NK-92 treated with Interleukin-12 subunit alpha and Interleukin-12 subunit beta, amount 100 ng/mL, for 24 hours (cell line): ENCODE results near the gene SGPP2.

Experiments used
- DNase-seq: peaks from one replicate; lab custom pipeline; 2025; lab: John Stamatoyannopoulos, UW

SGPP2 gene

DNA sequence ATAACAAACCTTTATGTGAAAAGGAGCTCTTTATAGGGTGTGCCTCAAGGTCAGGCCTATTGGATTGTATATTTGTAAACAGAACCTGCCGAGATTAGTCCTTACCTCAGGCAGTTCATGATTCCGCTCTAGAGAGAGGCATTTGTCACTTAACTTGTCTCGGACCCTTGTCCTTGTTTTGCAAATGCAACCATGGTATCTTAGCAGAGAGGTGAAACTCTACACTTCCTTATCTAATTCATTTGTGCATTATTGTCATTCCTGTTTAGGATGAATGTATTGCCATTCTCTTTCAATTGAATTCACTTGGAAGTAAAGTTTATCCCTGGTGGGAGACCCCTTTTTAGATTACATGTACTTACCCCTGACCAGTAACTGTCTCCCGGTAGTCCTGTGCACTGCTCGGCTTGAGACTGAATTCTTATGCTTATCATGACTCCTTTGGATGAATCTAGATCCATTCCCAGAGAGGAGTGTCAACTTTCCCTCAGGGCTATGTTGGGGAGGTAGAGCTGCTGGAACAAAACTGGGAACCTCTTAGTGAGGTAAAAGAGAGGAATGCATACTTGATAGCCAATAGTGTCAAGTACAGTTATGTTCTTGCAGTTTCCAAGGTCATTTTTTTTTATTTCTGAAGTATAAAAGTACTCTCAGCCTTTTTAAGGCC is 46.6 kb downstream of the SGPP2 start:
- no peak for DNase-seq

DNA sequence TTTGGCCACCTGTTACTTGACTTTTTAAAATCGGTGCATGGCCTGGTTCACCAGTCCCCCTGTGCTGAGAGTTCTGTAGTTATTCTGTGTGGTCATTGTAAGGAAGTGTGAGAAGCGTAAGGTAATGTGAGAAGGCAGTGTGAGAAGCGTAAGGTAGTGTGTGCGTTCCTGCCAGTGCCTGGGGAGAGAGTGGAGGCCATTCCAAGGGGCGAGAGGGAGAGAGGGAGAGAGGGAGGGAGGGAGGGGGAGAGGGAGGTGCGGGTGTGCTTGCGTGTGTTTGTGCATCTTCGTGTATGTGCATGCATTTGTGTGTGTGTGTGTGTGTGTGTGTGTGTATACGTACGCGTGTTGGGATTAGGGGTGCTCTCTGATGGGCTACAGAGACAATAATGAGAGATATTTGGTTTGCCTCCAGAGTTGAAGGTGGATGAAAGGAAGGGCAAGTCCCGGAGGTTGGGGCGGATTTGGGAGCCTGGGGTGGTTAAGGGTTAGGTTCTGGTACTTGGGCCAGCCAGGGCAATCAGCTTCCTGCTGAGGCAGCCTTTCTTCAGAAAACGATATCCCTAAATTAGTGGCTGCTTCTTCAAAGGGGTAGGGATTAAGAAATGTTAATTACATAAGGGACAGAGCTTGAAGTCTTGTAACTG is 53.7 kb downstream of the SGPP2 start:
- DNase-seq: no peak

DNA sequence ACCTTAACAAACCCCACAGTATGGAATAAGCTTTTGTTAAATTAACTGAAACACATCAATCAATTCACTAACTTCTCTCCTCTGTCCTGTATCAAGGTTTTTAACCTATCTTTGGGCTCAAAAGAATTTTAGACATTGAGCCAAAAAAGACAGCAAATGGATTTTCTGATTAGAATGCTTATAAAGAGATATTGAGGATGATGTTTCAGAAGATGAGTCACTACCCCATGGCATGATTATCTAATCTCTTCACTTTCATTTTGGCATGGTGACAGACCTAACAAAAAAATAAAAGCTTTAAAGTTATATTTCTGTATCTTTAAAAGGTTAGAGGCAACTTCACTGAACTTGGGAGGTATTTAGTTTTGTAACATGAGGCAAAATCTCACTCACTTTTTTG is 55.5 kb downstream of the SGPP2 start:
- DNase-seq: no peak

DNA sequence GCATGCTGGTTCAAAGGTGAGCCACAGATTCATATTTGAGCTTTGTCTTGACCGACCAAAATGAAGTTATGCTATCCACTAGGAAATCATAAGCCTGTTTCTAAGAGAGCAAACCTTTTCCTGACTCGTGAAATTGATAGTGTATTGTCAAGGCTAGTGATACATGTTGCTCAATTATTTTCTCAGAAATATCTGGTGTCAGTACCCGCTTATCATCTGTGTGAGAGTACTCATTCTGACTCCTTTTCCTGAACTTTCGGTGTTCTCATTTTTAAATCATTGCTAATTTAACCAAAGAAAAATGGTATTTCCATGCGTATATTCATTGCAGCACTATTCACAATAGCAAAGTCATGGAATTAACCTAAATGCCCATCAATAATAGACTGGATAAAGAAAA is 56.2 kb downstream of the SGPP2 start:
- DNase-seq: no peak

DNA sequence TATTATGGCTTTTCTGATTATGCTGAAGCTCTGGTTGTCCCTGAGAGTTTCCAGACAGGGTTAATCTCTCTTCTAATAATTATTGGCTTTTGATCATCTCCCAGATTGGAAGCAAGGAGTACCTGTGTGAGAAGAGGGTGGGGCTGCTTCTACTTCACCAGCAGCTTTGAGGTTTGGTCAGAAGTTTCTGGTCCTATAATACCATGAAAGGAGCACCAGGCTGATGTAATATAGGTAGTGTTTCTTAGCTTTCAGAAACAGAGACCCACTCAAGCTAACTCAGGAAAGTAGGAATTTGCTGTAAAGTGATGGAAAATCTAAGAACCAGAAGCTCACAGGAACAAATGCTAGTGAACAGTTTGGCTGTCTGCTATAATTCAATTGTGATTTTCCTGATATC is 57.6 kb downstream of the SGPP2 start:
- no peak for DNase-seq

DNA sequence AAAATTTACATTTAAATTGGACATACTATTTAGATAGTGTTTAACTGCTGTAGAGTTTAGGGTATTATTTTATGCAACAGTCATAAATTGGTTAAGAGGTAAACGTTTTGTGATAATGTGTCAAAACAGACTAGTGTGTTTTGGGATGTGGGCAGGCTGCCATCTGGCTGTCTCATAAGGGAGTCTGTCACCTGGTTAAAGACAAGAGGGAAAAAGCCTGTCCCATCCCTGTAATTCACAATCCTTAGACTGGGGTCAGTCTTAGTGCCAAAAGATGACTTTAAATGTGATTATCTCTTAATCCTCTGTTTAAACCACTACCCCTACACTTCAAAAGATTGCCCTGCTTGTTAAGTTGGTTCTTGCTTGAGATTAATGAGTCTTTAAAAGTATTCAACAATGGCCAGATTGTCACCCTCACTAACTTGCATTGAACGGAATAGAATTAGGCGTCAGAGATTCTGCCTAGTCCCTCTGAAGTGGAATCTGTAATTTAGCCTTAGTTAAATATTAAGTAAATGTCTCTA is 59.2 kb downstream of the SGPP2 start:
- DNase-seq: no peak

DNA sequence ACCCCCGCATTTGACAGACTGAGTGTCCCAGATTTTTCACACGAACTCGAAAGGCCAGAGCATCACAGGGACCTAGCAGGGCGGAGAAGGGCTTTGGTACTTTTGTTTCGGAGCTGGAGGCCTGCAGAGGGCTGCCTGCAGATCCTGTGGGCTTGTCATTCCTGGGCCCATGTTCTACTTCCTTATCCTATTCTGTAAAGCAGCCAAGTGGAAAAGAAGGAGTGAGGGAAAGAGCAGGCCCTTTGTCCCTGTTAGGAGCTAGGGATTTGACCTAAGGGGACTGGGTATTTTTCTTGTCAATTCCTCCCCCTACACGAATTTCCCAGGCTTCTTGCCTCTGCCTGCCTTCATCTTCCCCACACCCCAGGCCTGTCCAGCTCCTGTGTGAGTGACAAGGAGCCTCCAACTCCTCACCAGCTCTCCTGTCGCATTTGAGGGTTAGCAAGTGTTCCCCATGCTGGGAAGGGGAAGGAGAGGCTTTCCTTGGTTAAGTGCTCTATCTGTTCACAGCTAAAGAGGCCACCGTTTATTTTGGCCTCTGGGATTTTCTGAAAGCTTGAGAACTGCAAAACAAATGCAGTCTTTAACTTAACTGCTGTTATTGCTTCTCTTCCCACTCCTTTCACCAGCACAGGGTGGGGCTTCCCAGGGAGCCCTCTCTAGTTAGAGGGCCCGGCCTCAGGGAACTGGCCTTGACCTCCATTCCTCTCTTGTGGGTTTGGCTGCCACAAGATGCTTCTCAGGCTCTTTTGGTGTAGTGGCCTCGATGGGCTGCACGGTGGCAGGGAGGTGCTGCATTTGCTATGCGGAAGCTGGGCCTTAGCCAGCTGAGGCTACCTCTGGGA is 61.2 kb downstream of the SGPP2 start:
- no peak for DNase-seq

DNA sequence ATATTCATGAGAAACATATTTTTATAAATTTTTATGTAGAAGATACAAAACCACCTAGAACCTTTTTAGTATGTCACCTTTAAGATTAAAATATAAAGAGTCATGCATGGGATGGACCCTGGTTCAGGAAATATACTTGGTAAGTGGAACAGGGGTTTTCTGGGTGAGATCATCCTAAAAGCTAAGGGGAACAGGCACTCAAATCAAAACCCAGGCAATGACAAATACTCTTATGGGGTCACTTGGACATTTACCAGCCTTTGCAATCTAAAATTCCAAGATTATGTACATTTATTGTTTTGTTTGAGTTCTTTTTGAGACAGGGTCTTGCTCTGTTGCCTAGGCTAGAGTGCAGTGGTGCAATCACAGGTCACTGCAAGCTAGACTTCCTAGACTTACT is 65.8 kb downstream of the SGPP2 start:
- DNase-seq: no peak

DNA sequence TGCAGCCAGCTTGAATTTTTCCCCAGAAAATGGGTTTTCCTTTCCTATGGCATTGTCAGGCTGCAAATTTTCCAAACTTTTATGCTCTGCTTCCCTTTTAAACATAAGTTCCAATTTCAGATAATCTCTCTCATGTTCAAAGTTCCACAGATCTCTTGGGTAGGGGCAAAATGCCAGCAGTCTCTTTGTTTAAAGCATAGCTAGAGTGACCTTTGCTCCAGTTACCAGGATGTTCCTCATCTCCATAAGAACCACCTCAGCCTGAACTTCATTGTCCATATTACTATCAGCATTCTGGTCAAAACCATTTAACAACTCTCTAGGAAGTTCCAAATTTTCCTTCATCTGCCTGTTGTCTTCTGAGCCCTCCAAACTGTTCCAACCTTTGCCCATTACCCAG is 68.3 kb downstream of the SGPP2 start:
- no peak for DNase-seq

DNA sequence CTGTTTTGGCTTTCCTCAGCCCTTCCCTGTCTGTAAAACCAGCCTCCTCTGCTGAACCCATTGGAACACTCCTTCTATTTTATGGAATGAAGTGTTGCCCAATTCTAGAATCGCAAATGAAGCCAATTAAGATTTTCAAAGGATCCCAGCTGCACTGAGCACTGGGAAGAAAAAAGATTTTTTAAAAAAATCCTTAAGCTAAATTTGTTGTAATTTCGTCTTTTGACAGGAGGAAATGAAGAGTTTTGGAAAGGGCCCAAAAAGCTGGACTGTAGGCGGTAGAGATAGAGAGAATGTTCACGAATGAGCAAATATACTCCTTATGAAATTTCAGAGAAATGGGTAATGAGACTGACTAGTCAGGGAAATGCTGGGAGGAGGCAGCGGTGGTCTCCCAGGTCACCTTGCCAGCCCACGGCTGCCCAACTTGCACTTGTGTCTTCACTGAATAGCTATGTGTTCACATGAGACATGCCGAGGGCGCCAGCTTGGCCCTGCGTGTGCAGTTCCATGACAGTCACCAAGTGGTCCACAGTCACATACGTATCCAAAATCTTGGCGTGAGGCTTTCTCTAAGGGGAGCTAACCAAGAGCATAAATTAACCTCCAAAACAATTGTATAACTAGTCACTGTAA is 69.9 kb downstream of the SGPP2 start:
- no peak for DNase-seq

DNA sequence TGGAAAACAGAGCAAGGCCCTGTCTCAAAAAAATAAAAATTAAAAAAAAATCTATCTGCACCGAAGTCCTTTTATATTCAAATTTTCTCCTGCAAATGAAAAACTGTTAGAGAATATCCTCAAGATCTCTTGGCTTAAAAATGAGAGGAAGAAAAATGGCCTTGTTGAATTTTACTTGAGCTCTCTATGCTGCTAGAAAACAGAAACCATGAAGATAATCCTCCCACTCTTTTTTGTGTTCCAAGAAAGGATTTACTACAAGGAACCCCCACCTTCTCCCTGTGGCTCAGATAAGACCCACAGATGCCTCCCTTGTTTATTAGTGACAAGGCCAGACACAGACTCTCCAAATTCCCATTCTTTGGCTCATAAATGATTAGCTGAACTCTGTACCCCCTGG is 71.0 kb downstream of the SGPP2 start:
- no peak for DNase-seq

DNA sequence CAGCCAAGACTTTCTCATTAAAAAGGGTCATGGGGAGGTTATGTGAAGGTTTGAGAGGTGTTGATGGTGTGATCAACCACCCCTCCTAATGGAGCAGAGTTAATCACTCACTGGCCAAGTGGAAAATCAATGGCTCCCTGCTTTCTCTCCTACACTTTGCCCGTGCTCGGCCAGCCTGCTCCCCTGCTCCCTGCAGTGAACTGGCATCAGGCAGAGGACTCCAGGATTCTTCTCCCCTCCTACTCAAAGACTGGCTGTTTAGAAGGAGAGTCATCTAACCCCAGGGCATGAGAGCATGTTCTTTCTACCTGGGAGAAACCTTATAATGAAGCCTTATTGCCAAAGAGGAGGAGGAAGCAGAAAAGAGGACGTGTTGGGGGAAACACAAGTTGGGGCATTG is 74.9 kb downstream of the SGPP2 start:
- DNase-seq: no peak

DNA sequence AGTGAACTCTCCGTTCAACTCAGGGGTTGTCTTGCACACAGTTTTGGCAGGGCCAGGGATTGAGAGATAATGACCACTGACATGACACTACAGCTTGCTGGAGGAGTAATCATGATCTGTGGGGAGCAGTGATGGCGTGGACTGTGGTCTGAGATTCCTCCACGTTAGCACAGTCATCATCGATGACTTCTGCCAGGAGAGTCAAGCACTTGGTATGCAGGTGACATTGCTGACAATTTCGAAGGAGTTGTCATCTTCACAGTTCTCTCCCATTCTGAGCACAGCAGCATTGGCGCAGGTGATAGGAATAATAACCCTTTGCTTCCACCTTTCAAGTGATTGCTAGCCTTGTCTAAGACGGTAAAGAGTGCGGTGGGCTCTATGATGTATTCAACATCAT is 79.8 kb downstream of the SGPP2 start:
- DNase-seq: no peak

DNA sequence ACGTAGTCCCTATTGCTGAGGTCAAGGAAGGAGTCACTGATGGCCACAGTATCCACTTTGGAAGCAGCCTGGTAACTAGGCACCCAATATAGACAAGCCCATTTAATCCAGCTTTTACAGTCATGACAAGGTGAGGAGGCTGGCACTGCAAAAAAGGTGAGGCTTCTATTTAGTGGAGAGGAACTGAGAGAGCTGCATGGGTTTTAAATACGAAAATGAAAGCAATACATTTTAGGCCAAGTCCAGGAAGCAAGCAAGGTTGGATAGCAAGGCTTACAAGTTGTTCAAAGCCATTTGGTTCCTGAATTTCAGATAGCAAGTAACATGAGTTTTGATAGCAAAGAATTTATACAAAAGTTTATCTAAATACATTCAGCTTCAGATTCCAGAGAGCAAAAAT is 80.4 kb downstream of the SGPP2 start:
- DNase-seq: no peak

DNA sequence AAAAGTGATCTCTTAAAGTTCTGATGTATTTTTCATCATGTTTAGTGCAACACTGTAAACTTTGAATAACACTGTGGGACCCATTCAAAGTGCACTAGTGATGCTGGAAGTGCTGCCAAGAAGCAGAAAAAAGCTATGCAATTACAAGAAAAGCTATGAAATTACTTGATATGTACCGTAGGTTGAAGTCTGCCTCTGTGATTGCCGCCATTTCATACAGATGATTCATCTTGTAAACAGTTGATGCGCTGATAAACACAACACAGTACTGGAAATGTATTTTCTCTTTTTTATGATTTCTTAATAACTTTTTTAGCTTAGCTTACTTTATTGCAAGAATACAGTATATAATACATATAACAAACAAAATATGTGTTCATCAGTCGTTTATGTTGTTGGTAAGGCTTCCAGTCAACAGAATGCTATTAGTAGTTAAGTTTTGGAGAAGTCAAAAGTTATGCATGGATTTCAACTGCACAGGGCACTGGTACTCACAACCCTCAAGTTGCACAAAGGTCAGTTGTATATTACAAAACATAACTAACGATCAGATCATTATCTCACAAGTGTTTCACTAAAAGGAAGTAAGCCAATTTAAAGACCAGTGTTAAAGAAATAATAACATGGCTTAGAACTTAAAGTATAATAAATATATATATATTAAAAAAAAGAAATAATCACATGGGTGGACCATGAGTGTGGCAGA is 82.0 kb downstream of the SGPP2 start:
- DNase-seq: no peak

DNA sequence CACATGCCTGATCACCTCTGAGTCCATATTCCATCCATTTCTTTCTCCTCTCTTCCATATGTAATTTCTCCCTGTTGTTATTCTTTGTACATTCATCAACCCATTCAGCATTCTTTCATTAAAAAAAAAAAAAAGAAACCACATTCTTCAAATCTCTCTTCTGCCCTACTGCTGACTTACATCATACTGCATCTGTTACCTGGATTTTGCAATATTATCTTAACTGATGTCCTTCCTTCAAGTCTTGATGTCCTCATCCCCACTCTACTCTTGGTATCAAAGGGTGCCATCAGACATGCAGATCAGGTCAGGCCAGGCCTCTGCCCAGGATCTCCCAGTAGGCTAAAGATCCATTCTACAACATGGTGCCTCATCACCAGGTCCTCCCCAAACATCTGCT is 90.6 kb downstream of the SGPP2 start:
- DNase-seq: no peak

DNA sequence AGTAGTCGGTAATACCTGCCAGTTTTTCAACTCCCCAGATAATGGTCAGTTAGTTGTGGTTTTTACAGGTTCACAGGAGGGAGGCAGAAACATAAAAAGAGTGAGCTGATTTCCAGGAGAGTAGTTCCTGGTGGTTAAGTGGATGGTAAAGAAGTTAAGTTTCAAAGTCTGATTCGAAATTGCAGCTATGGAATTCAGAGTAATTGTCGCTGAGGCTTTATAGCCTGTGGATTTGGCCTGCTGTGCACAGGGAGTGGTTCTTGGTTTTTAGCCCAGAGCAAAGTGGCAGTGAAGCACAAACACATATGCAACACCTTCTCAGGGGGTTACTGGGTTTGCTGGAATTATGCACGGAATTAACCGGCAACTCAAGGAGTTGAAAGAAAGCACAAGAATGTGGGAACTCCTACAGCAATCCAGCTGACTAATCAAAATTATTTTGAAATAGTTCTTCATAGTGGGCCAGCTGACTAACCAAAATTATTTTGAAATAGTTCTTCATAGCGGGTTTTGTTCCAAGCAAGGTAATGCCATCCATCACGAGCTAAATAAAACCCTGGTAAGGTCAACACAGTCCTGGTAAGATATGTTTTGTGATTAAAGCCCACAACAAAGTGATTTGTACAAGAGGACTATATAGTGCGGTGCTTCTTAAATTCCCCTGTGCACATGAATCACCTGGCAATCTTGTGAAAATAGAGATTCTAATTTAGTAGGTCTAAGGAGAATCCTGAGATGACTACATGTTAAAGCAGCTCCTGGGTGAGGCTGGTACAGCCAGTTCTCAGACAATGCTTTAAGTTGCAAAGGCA is 94.4 kb downstream of the SGPP2 start:
- no peak for DNase-seq

DNA sequence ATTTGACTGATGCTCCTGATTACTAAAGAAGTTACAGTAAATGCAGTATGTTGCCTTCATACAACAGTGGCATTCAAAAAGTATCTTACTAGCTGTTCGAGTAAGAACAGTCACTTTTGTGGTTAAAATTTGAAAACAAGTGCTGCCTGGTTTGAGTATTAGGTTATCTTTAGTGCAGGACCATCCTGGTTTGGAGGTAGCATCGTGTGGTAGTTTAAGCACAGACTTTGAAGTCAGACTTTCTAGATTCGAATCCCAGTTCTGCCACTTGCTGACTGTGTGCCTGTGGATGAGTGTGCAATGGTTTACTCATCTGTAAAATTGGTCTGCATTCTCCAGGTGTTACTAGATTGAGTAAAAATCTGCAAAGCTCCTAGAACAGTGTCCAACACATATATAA is 96.8 kb downstream of the SGPP2 start:
- DNase-seq: no peak

DNA sequence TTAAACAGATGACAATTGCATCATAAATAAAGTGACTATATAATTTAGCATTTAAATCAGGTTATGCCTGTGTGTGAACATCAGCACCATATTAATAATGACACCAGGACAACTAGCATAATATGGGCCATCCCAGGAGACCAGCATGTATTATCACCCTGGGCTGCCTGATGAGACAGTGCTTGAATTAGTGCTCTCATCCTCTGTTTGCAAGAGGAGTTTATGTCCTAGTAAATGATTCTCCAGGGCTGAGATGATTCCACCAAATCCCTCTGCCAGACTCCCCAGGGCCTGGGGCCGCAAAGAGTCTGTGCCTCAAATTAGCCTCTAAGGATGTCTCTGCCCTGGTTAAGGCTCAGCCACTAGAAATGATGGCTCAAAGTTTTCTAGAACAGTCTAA is 97.7 kb downstream of the SGPP2 start:
- no peak for DNase-seq

DNA sequence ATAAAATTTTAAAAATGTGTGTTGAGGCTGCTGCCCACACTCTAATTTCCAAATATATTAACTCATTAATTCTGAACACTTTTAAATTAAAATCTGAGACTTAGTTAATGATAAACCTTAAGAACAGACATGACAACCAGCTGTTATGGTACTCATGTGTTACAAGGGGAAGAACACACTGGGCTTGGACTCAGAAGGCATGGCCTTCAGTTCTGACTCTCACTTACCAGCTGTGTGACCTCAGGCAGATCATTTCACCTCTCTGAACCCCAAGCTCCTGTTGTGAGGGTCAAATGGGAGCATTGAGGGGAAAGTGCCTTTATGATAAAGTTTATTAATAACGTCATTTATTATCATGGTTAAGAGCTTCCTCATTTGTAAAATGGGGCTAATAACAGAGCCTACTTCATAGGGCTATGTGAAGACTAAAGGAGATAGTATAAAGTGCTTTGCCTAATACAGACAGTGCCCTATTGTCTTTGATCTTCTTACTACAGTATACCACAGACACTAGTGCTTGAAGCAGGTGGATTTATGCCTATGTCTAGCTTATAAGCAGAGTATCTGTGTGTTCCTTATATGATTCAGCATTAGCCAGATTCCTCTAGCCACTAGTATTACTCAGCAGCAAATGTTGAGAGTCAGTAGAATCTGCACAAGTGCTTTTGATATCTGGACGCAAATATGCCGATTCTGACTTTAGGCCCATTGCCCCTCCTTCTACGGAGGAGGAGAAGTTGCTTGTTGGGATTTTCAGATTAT is 99.6 kb downstream of the SGPP2 start:
- no peak for DNase-seq
